K562 (cell line): Measurements from ENCODE around the gene TPCN1. TPM values are rescaled to one million over a fixed set of nuclear protein-coding genes. Genes with fewer than 3 reads are reported as not detected.
A peak's percentile ranks its signal among the peaks of the same experiment; 100 is the strongest.

ENCODE experiments used
- C11orf30 ChIP-seq: fragments of 450-650 bp; IDR thresholded peaks from 2 replicates; pipeline ENCODE4 v1.6.1; 2016; ENCODE audit warnings: low read depth, mild to moderate bottlenecking
- CEBPB ChIP-seq: fragments of 450-650 bp; IDR thresholded peaks from 2 replicates; pipeline ENCODE4 v1.6.1; 2016; ENCODE audit warnings: missing genetic modification characterization, missing compliant biosample characterization
- COPS2 ChIP-seq: fragments of 450-650 bp; conservative IDR thresholded peaks from 2 replicates; pipeline ENCODE4 v1.6.1; 2016; ENCODE audit warnings: mild to moderate bottlenecking, moderate library complexity
- L3MBTL2 ChIP-seq: fragments of 450-650 bp; IDR thresholded peaks from 2 replicates; pipeline ENCODE4 v1.6.1; 2016; ENCODE audit warnings: mild to moderate bottlenecking, moderate library complexity
- MAFG ChIP-seq: fragments of 450-650 bp; conservative IDR thresholded peaks from 2 replicates; pipeline ENCODE4 v1.6.1; 2016; ENCODE audit warnings: missing genetic modification characterization, missing compliant biosample characterization
- MAFK ChIP-seq: IDR thresholded peaks from 2 replicates; pipeline ENCODE4 v1.6.1; 2011; ENCODE audit warnings: low read length, improper control_type of control experiment
- NR2C2 ChIP-seq, 2 experiments: fragments of 200-800 bp in 1 of 2; sonication (Bioruptor generic) in 1 of 2; sonication (generic) in 1 of 2; formaldehyde crosslinking in 1 of 2; IDR thresholded peaks; 2 replicates each; pipeline versions ENCODE4 v1.6.1 to v1.8.0; 2016 to 2022; ENCODE audit warnings: mild to moderate bottlenecking in 1 of 2, missing compliant biosample characterization in 1 of 2, missing genetic modification characterization in 1 of 2, missing genetic modification reagents in 1 of 2
- SPI1 ChIP-seq: IDR thresholded peaks from 2 replicates; pipeline ENCODE4 v1.6.1; 2011; ENCODE audit warnings: low read depth, low read length, control low read depth, borderline replicate concordance
- ZNF398 ChIP-seq: fragments of 250-450 bp; sonication (Bioruptor Pico); IDR thresholded peaks from 2 replicates; pipeline ENCODE4 v1.8.0; 2021; ENCODE audit warnings: moderate library complexity, mild to moderate bottlenecking, inconsistent platforms
- ZNF561 ChIP-seq: fragments of 450-650 bp; formaldehyde crosslinking; conservative IDR thresholded peaks from 2 replicates; pipeline ENCODE4 v1.4.0; 2020; ENCODE audit warnings: mild to moderate bottlenecking, moderate library complexity
- ZNF592 ChIP-seq: fragments of 450-650 bp; IDR thresholded peaks from 2 replicates; pipeline ENCODE4 v1.6.1; 2017; ENCODE audit warnings: antibody characterized with exemption, mild to moderate bottlenecking
- polyA plus RNA-seq, 8 experiments: library from polyadenylated mRNA; depleted of rRNA in 4 of 8; stranded (reverse) in 5 of 8; unstranded in 3 of 8; fragments of >200 nt; fragmentation: Nextera tagmentation in 2 of 8; fragmentation: Illumina TruSeq in 1 of 8; extraction: Ambion mirVana in 2 of 8; extraction: Trizol in 1 of 8; gene quantifications; 2 replicates each; pipeline versions ENCODE4 v1.2.1 to v1.2.3, GENCODE V29; 2011 to 2014; ENCODE audit warnings: inconsistent platforms in 1 of 8, missing spikeins in 1 of 8
- total RNA-seq, 7 experiments: library from RNA; depleted of rRNA in 6 of 7; stranded (reverse); fragments of >200 nt in 6 of 7; fragmentation: Illumina TruSeq in 2 of 7; extraction: Trizol in 2 of 7; gene quantifications; 2 replicates each; pipeline versions ENCODE4 v1.2.1 to v1.2.3, GENCODE V29; 2011 to 2021; ENCODE audit warnings: low replicate concordance in 1 of 7
- TF ChIP-seq, protein P1 (sequence below): fragments of 450-650 bp; conservative IDR thresholded peaks from 2 replicates; pipeline ENCODE4 v1.6.1; 2016; ENCODE audit warnings: missing genetic modification characterization, low read depth, mild to moderate bottlenecking, missing compliant biosample characterization, moderate library complexity
- TF ChIP-seq, protein P2 (sequence below): fragments of 150-350 bp; conservative IDR thresholded peaks from 2 replicates; pipeline ENCODE4 v1.6.1; 2014; ENCODE audit warnings: low read length

Gene TPCN1
- total and polyA plus RNA-seq, 9 of the 15 experiments (the other 6 are each of a cell fraction or from before 2014, with no cell fraction given): 0.80 to 23.8 (median 7.4) TPM

GRCh38 chr12:113236539-113237399 is 15.5 kb downstream of the TPCN1 start (continued):
- no peak for TF ChIP-seq NR2C2 (CRISPR knock-in tag; IDR thresholded peaks at IDR 0.05)
- TF ChIP-seq NR2C2 (tag; IDR thresholded peaks at IDR 0.05): peak; percentile 31; the same call in 1 of the 2 replicates
- TF ChIP-seq MAFK: peak; percentile 10; the same call in 1 of the 2 replicates
- TF ChIP-seq, protein P1, sequence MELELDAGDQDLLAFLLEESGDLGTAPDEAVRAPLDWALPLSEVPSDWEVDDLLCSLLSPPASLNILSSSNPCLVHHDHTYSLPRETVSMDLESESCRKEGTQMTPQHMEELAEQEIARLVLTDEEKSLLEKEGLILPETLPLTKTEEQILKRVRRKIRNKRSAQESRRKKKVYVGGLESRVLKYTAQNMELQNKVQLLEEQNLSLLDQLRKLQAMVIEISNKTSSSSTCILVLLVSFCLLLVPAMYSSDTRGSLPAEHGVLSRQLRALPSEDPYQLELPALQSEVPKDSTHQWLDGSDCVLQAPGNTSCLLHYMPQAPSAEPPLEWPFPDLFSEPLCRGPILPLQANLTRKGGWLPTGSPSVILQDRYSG (tag): 0 out of 2 replicates have a peak, but pooled peaks have one; percentile 25
- TF ChIP-seq SPI1: no peak
- TF ChIP-seq, protein P2, sequence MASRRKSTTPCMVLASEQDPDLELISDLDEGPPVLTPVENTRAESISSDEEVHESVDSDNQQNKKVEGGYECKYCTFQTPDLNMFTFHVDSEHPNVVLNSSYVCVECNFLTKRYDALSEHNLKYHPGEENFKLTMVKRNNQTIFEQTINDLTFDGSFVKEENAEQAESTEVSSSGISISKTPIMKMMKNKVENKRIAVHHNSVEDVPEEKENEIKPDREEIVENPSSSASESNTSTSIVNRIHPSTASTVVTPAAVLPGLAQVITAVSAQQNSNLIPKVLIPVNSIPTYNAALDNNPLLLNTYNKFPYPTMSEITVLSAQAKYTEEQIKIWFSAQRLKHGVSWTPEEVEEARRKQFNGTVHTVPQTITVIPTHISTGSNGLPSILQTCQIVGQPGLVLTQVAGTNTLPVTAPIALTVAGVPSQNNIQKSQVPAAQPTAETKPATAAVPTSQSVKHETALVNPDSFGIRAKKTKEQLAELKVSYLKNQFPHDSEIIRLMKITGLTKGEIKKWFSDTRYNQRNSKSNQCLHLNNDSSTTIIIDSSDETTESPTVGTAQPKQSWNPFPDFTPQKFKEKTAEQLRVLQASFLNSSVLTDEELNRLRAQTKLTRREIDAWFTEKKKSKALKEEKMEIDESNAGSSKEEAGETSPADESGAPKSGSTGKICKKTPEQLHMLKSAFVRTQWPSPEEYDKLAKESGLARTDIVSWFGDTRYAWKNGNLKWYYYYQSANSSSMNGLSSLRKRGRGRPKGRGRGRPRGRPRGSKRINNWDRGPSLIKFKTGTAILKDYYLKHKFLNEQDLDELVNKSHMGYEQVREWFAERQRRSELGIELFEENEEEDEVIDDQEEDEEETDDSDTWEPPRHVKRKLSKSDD: no peak
- TF ChIP-seq CEBPB (tag): 0 out of 2 replicates have a peak, but pooled peaks have one; percentile 13
- TF ChIP-seq ZNF561: no peak
- peak; percentile 40; the same call in 1 of the 2 replicates for TF ChIP-seq MAFG (tag)
- TF ChIP-seq ZNF398 (CRISPR knock-in tag): no peak
- no peak for TF ChIP-seq COPS2
- peak; percentile 45; the same call in 1 of the 2 replicates for TF ChIP-seq C11orf30
- TF ChIP-seq ZNF592: no peak
- no peak for TF ChIP-seq L3MBTL2
